MM.1S (cell line): ENCODE data around the gene FAM114A2.

Source experiments
- DNase-seq: peaks from one replicate; pipeline ENCODE4 v3.0.0-alpha.2; 2015
- H2AFZ ChIP-seq: fragments of 300-600 bp; sonication (generic); 2 replicates; pipeline ENCODE4 v1.6.0; 2016; ENCODE audit warnings: antibody characterized with exemption, low read length
- H3F3A ChIP-seq: fragments of 300-600 bp; sonication (generic); 2 replicates; pipeline ENCODE4 v1.6.1; 2016; ENCODE audit warnings: mild to moderate bottlenecking, antibody characterized with exemption, low read length, moderate library complexity, mixed read lengths; ENCODE audit not compliant: insufficient read depth
- H3K27ac ChIP-seq: fragments of 300-600 bp; sonication (generic); 2 replicates; pipeline ENCODE4 v1.5.1; 2016; ENCODE audit warnings: mild to moderate bottlenecking, low read length
- H3K27me3 ChIP-seq: fragments of 300-600 bp; sonication (generic); replicated peaks from 2 replicates; pipeline ENCODE4 v1.6.0; 2016; ENCODE audit warnings: low read length; ENCODE audit not compliant: insufficient read depth
- H3K36me3 ChIP-seq: fragments of 300-600 bp; sonication (generic); replicated peaks from 2 replicates; pipeline ENCODE4 v1.6.1; 2016; ENCODE audit warnings: mild to moderate bottlenecking, low read length, mixed read lengths; ENCODE audit not compliant: insufficient read depth
- H3K4me1 ChIP-seq: fragments of 300-600 bp; sonication (generic); 2 replicates; pipeline ENCODE4 v1.6.1; 2016; ENCODE audit warnings: low read length, mixed read lengths
- H3K4me2 ChIP-seq: fragments of 300-600 bp; sonication (generic); 2 replicates; pipeline ENCODE4 v1.6.0; 2016; ENCODE audit warnings: low read depth, low read length
- H3K4me3 ChIP-seq: fragments of 300-600 bp; sonication (generic); 2 replicates; pipeline ENCODE4 v1.5.1; 2016; ENCODE audit warnings: low read length, mixed read lengths
- H3K79me2 ChIP-seq: fragments of 300-600 bp; sonication (generic); 2 replicates; pipeline ENCODE4 v1.6.1; 2016; ENCODE audit warnings: mixed run types, low read length, mixed read lengths
- H3K9ac ChIP-seq: fragments of 300-600 bp; sonication (generic); 2 replicates; pipeline ENCODE4 v1.6.1; 2016; ENCODE audit warnings: low read length, mixed read lengths
- H3K9me2 ChIP-seq: fragments of 300-600 bp; sonication (generic); replicated peaks from 2 replicates; pipeline ENCODE4 v1.6.1; 2016; ENCODE audit warnings: mild to moderate bottlenecking, low read length, mixed read lengths; ENCODE audit not compliant: insufficient read depth
- H3K9me3 ChIP-seq: fragments of 300-600 bp; sonication (generic); replicated peaks from 2 replicates; pipeline ENCODE4 v1.6.1; 2016; ENCODE audit warnings: mild to moderate bottlenecking, low read length, mixed read lengths; ENCODE audit not compliant: insufficient read depth
- H4K20me1 ChIP-seq: fragments of 300-600 bp; sonication (generic); 2 replicates; pipeline ENCODE4 v1.6.1; 2016; ENCODE audit warnings: mild to moderate bottlenecking, low read length, moderate library complexity, mixed read lengths; ENCODE audit not compliant: insufficient read depth
- CTCF ChIP-seq: fragments of 300-600 bp; sonication (generic); IDR thresholded peaks from 2 replicates; pipeline ENCODE4 v1.5.1; 2016; ENCODE audit warnings: antibody characterized with exemption, low read length, mixed read lengths
- EZH2 ChIP-seq: fragments of 300-600 bp; sonication (generic); optimal IDR thresholded peaks from 2 replicates; pipeline ENCODE3; 2017; ENCODE audit warnings: low read depth, mild to moderate bottlenecking, antibody characterized with exemption, low read length, mixed read lengths
- EZH2phosphoT487 ChIP-seq: fragments of 300-600 bp; sonication (generic); IDR thresholded peaks from 2 replicates; pipeline ENCODE4 v1.6.1; 2018; ENCODE audit warnings: antibody characterized with exemption, low read length

Gene FAM114A2

GRCh38 chr5:153998010-153998409 lies 40.7 kb downstream of the FAM114A2 start:
- Histone ChIP-seq H3K4me3 (no peak overlapping the region), H3K9me3 (no peaks in the 10 kb centered on the region), H3K36me3 (no peaks in the 10 kb centered on the region), H3K4me2 (no peak overlapping the region), H2AFZ (no peak overlapping the region), H3K4me1 (no peaks in the 10 kb centered on the region), H3K79me2 (no peaks in the 10 kb centered on the region), H3K9me2 (no peaks in the 10 kb centered on the region), H3K9ac (no peak overlapping the region), H3K27me3 (no peaks in the 10 kb centered on the region), H3F3A (no peaks in the 10 kb centered on the region), H4K20me1 (no peaks in the 10 kb centered on the region), H3K27ac (no peak overlapping the region)
- DNase-seq = no peak
- TF ChIP-seq EZH2 = no peak
- TF ChIP-seq EZH2phosphoT487 = no peak
- no peak for TF ChIP-seq CTCF

- H3K79me2 ChIP-seq = no peaks in the 10 kb centered on the region
- H3F3A ChIP-seq = no peaks in the 10 kb centered on the region
- H3K4me1 ChIP-seq = no peaks in the 10 kb centered on the region
- no peak overlapping the region for H3K4me2 ChIP-seq
- no peaks in the 10 kb centered on the region for H3K9me2 ChIP-seq
- no peaks in the 10 kb centered on the region for H4K20me1 ChIP-seq
- H3K4me3 ChIP-seq = no peak overlapping the region
- no peaks in the 10 kb centered on the region for H3K36me3 ChIP-seq
- DNase-seq = no peak
- TF ChIP-seq CTCF = no peak
- no peak for TF ChIP-seq EZH2
- no peak for TF ChIP-seq EZH2phosphoT487
- H3K9me3 ChIP-seq = no peaks in the 10 kb centered on the region
- H2AFZ ChIP-seq = no peak overlapping the region
- H3K9ac ChIP-seq = no peak overlapping the region
- H3K27me3 ChIP-seq = no peaks in the 10 kb centered on the region
- no peak overlapping the region for H3K27ac ChIP-seq
Observed at GRCh38 chr5:153991168-153991567, 47.5 kb downstream of the FAM114A2 start.

- no peaks in the 10 kb centered on the region for H3K79me2 ChIP-seq
- no peak overlapping the region for H3K4me2 ChIP-seq
- no peaks in the 10 kb centered on the region for H3K9me2 ChIP-seq
- no peak overlapping the region for H3K4me3 ChIP-seq
- no peak for TF ChIP-seq EZH2phosphoT487
- TF ChIP-seq CTCF = no peak
- TF ChIP-seq EZH2 = no peak
- no peak overlapping the region for H3K27ac ChIP-seq
- no peaks in the 10 kb centered on the region for H3F3A ChIP-seq
- H3K36me3 ChIP-seq = no peaks in the 10 kb centered on the region
- H3K27me3 ChIP-seq = no peaks in the 10 kb centered on the region
- H2AFZ ChIP-seq = no peak overlapping the region
- no peaks in the 10 kb centered on the region for H3K9me3 ChIP-seq
- DNase-seq = no peak
- no peaks in the 10 kb centered on the region for H3K4me1 ChIP-seq
- H4K20me1 ChIP-seq = no peaks in the 10 kb centered on the region
- no peak overlapping the region for H3K9ac ChIP-seq
Observed at GRCh38 chr5:153988510-153988909, 50.2 kb downstream of the FAM114A2 start.

GRCh38 chr5:153987301-153987700 lies 51.4 kb downstream of the FAM114A2 start:
- Histone ChIP-seq H3K27me3 (no peaks in the 10 kb centered on the region), H3K36me3 (no peaks in the 10 kb centered on the region), H3K4me3 (no peak overlapping the region), H3K4me2 (no peak overlapping the region), H2AFZ (no peak overlapping the region), H3K9me2 (no peaks in the 10 kb centered on the region), H3K4me1 (no peaks in the 10 kb centered on the region), H3K27ac (no peak overlapping the region), H3K9me3 (no peaks in the 10 kb centered on the region), H3K9ac (no peak overlapping the region), H4K20me1 (no peaks in the 10 kb centered on the region), H3F3A (no peaks in the 10 kb centered on the region), H3K79me2 (no peaks in the 10 kb centered on the region)
- no peak for DNase-seq
- TF ChIP-seq EZH2 (no peak), EZH2phosphoT487 (no peak), CTCF (no peak)
